ENCODE measurements around the gene CGB3. TPM values are rescaled to one million over a fixed set of nuclear protein-coding genes. Genes with fewer than 3 reads are reported as not detected.
"Not testable (repeated sequence)": the region's sequence is repeated elsewhere in the genome, so short reads cannot be mapped to it uniquely, and the experiment has no call there.

CGB3 gene
- not detected for total RNA-seq (2013)
- polyA plus RNA-seq (not detected), polyA minus RNA-seq (not detected in 2 replicates), total RNA-seq (0 reads per million in 11 experiments)

DNA sequence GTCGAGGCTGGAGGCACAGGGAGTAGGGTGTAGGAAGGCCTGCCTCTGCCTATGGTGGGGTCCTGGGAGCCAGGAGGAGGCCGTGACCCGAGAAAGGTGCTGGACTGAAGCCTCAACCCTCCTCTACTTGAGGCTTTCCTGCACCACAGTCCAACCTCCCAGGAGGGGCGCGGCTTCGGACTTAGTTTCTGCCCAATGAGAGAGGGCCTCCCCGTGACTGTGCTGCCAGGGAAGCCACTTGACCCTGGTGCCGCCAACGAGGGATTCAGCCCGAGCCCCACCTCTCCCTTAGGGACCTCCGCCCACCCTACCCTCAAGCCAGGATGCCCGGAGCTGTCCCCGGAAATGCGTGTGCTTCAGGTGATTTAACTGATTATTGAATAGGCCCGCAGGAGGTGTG is at the start of gene CGB3:
TSS of gene CGB3 (minus strand) at position 101 of the 400 bp plus-strand sequence. CDS start 362 bp downstream, outside the sequence.
- no CpG with 5 or more reads among the region's 15 CpGs for WGBS (ENCODE audit: insufficient coverage)
- not testable (repeated sequence) for H3K4me2 ChIP-seq (replicated peaks; ENCODE audit: extremely low read depth, low read length, poor library complexity, severe bottlenecking)
- peaks cover 5 to 26% of the 10 kb centered on the region in 2 donors for H3K27me3 ChIP-seq (ENCODE audit: control insufficient read depth in 2 of 2, insufficient read depth in 2 of 2, low read length in 2 of 2)

DNA sequence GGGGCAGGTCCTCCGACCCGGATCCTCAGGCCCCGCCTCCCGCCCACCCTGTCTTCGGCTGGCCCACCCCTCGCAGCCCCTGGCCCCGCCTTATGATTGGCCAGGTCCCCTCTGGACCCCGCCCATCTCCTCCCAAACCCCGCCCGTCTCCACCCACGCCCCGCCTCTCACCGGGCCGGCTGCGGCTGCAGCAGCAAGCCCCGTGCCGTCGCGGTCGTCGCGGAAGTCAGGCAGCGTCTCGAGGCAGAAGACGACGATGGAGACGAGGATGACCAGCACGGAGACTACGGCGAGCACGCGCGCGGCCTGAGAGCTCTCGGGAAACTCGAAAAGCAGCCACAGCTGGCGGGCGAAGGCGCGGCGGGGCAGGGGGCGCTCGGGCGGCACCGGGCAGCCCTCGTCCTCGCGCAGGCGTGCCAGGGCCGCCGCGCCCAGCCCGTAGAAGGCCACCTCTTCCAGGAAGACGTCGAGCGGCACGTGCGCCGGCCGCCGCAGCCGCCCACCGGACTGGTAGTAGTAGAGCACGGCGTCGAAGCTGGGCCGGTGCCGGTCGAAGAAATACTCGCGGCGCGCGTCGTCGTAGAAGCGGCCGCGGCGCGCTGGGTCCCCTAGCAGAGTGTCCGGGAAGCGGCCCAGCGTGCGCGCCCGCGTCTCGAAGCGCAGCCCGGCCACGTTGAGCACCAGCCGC is 47.9 kb upstream of the CGB3 start:
- Histone ChIP-seq H3K27ac (ENCODE audit: low read depth in 1 of 2, low read length in 2 of 2) (no peak overlapping the region), H3K27me3 (ENCODE audit: control insufficient read depth in 2 of 2, insufficient read depth in 2 of 2, low read length in 2 of 2) (peaks cover 14 to 64% of the 10 kb centered on the region in 2 donors), H3K4me2 (replicated peaks; ENCODE audit: extremely low read depth, low read length, poor library complexity, severe bottlenecking) (no peak overlapping the region), H2AFZ (ENCODE audit: insufficient read depth, low read depth, low read length, poor library complexity, severe bottlenecking) (no peak overlapping the region), H3K4me3 (replicated peaks in 1 of 3; ENCODE audit: low read depth in 2 of 3, low read length in 3 of 3) (no peak overlapping the region), H3K9ac (ENCODE audit: insufficient read depth, low read length, poor library complexity, severe bottlenecking) (no peak overlapping the region), H3K9me3 (replicated peaks in 1 of 2; ENCODE audit: control insufficient read depth in 1 of 2, insufficient read depth in 1 of 2, low read length in 2 of 2) (peaks cover 0 to 7% of the 10 kb centered on the region in 2 donors), H3K36me3 (replicated peaks in 1 of 2; ENCODE audit: control insufficient read depth in 1 of 2, insufficient read depth in 2 of 2, low read length in 2 of 2) (no peaks in the 10 kb centered on the region), H3K79me2 (ENCODE audit: insufficient read depth, low read length) (no peaks in the 10 kb centered on the region), H4K20me1 (ENCODE audit: insufficient read depth, low read length) (no peaks in the 10 kb centered on the region), H3K4me1 (ENCODE audit: control insufficient read depth in 1 of 2, insufficient read depth in 2 of 2, low read length in 2 of 2) (no peaks in the 10 kb centered on the region)
- peaks cover 0 to 33% (median 17%) of the 10 kb centered on the region in 7 donors for H3K9me3 Mint-ChIP-seq
- H3K4me3 Mint-ChIP-seq: peak overlapping the region in 1 of 2 donors; percentile 71
- H3K4me1 Mint-ChIP-seq: peaks cover 11% of the 10 kb centered on the region
- DNase-seq: no peak
- intact Hi-C loops (cut with micrococcal nuclease): no loop called here
- TF ChIP-seq, protein P1, sequence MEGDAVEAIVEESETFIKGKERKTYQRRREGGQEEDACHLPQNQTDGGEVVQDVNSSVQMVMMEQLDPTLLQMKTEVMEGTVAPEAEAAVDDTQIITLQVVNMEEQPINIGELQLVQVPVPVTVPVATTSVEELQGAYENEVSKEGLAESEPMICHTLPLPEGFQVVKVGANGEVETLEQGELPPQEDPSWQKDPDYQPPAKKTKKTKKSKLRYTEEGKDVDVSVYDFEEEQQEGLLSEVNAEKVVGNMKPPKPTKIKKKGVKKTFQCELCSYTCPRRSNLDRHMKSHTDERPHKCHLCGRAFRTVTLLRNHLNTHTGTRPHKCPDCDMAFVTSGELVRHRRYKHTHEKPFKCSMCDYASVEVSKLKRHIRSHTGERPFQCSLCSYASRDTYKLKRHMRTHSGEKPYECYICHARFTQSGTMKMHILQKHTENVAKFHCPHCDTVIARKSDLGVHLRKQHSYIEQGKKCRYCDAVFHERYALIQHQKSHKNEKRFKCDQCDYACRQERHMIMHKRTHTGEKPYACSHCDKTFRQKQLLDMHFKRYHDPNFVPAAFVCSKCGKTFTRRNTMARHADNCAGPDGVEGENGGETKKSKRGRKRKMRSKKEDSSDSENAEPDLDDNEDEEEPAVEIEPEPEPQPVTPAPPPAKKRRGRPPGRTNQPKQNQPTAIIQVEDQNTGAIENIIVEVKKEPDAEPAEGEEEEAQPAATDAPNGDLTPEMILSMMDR (IDR thresholded peaks at IDR 0.05): no peak
- H3K27ac Mint-ChIP-seq: no peak overlapping the region
- H3K36me3 Mint-ChIP-seq: peaks cover 3 to 8% of the 10 kb centered on the region in 2 donors
- WGBS (ENCODE audit: insufficient coverage): 11% methylated on average over 84 of the region's 93 CpGs
- peaks cover 63 to 78% (median 66%) of the 10 kb centered on the region in 3 donors for H3K27me3 Mint-ChIP-seq (ENCODE audit: low read depth in 3 of 3)

More for the DNA sequence above, at the start of gene CGB3:
- H3K9ac ChIP-seq (ENCODE audit: insufficient read depth, low read length, poor library complexity, severe bottlenecking); H3K4me1 ChIP-seq (ENCODE audit: control insufficient read depth in 1 of 2, insufficient read depth in 2 of 2, low read length in 2 of 2); H3K9me3 Mint-ChIP-seq; H3K79me2 ChIP-seq (ENCODE audit: insufficient read depth, low read length); H3K4me3 Mint-ChIP-seq; DNase-seq; H3K36me3 ChIP-seq (replicated peaks in 1 of 2; ENCODE audit: control insufficient read depth in 1 of 2, insufficient read depth in 2 of 2, low read length in 2 of 2); intact Hi-C loops (cut with micrococcal nuclease); H3K36me3 Mint-ChIP-seq; H2AFZ ChIP-seq (ENCODE audit: insufficient read depth, low read depth, low read length, poor library complexity, severe bottlenecking); H4K20me1 ChIP-seq (ENCODE audit: insufficient read depth, low read length); H3K9me3 ChIP-seq (replicated peaks in 1 of 2; ENCODE audit: control insufficient read depth in 1 of 2, insufficient read depth in 1 of 2, low read length in 2 of 2); H3K27ac ChIP-seq (ENCODE audit: low read depth in 1 of 2, low read length in 2 of 2); H3K4me3 ChIP-seq (replicated peaks in 1 of 3; ENCODE audit: low read depth in 2 of 3, low read length in 3 of 3); H3K27ac Mint-ChIP-seq: not testable (repeated sequence)
- Mint-ChIP-seq H3K27me3 (ENCODE audit: low read depth in 3 of 3) (peaks cover 25 to 31% (median 28%) of the 10 kb centered on the region in 3 donors), H3K4me1 (peaks cover 13% of the 10 kb centered on the region)
